EH (cell line): ENCODE data around the gene FBRSL1.
"Not testable (repeated sequence)": the region's sequence is repeated elsewhere in the genome, so short reads cannot be mapped to it uniquely, and the experiment has no call there.

ENCODE experiments used
- DNase-seq: peaks from one replicate; pipeline ENCODE4 v3.0.0-alpha.2; 2015; ENCODE audit warnings: low read depth

FBRSL1 gene

GRCh38 chr12:132453361-132454192, 36.4 kb upstream of the FBRSL1 start:
- DNase-seq, result peak; percentile 87

DNA sequence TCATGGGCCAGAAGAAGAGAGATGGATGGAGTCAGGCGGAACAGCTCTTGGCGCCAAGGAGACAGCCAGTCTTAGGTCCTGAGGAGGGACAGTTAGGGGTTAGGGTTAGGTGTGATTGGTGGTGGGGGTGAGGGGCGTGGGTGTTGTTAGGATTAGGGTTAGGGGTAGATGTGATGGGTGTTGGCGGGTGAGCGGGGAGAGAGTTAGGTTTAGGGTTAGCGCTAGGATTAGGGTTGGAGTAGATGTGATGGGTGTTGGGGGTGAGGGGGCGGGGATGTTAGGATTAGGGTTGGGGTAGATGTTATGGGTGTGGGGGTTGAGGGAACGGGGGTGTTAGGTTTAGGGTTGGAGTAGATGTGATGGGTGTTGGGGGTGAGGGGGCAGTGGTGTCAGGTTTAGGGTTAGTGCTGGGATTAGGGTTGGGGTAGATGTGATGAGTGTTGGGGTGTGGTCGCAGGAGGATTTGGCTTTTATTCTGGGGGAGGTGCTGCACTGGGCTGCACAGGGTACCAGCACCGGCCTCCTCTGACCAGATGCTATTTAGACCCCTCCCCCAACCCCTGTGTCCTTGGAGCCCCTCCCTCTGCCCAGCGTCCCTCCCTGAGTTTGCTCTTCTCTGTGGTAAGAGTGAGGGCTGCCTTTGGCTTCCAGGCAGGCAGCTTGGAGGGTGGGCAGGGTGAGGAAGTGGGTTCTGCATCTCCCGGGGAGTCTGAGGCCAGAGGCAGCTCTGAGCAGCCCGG, 35.6 kb upstream of the FBRSL1 start:
- DNase-seq, result no peak

DNA sequence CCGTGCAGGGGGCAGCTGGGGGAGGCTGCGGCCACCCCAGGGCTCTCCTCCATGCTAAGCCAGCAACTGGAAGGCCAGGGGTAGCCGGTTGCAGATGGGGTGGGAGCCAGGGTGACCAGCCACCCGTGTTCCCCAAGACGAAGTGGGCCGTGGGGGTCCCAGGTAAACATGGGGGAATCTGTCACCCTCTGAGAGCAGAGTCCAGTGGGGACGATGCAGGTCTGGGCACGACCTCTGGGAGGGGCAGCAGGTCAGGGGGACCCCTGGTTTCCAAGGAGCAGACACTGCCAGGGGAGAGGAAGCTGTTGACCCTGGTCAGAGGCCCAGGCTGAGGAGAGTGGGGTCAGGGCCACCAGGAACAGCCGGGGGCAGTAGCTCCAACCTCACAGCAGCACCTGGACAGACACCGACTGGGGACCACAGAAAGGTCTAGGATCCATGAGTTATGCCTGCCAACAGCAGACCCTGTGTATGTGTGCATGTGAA, 35.0 kb upstream of the FBRSL1 start:
- DNase-seq, result no peak

DNA sequence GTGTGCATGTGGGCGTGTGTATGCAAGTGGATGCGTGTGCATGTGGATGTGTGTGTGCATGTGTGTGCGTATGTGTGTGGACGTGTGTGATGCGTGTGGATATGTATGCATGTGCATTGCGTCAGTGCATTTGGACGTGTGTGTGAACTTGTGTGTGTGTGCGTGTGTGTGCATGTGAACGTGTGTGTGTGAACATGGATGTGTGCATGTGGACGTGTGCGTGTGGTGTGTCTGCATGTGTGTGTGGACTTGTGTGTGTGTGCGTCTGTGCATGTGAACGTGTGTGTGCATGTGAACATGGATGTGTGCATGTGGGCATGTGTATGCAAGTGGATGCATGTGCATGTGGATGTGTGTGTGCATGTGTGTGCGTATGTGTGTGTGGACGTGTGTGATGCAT, 34.4 kb upstream of the FBRSL1 start:
- no peak for DNase-seq

- DNase-seq, result no peak
Measured at GRCh38 chr12:132456186-132456943, 33.6 kb upstream of the FBRSL1 start.

GRCh38 chr12:132456944-132457495, 32.9 kb upstream of the FBRSL1 start:
- no peak for DNase-seq

GRCh38 chr12:132458441-132458840, 31.5 kb upstream of the FBRSL1 start:
- DNase-seq, result no peak

GRCh38 chr12:132458846-132459641, 30.9 kb upstream of the FBRSL1 start:
- DNase-seq, result no peak

GRCh38 chr12:132460571-132460970, 29.4 kb upstream of the FBRSL1 start:
- DNase-seq, result no peak

DNA sequence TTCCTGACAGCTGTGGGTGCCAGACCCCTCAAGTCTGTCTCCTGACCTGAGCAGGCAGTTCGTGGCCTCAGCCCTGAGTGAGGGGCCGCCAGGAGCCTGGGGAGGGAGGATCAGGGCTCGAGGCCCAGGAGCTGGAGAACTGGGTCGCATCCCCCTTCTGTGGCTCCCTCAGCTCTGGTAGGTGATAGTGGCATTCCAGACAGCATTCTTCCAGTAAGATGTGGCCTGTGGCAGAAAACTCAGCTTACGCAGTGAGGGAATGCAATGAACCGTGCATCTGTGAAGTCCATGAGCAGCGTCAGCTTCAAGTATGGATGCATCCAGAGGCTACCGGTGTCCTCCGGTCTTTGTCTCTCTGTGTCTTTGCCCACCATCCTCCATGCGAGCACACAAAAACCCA, 28.4 kb upstream of the FBRSL1 start:
- DNase-seq, result no peak

DNA sequence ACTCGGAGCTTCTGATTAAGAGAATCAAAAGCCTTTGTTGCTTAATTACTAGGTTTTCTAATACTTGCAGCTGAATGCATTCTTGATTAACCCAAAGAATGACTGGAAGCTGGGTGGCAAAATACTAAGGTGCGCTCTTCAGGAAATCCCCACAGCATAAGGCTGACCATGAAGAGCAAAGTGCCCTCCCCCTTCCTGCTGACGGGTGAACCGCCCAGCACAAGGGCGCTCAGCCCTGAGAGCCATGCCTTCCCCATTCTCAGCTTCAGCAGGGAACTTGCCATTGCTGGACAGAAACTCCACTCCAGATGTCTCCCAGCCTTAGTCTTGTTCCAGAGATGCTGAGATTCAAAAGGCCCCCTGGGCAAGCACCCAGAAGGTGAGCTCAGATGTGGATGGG, 27.2 kb upstream of the FBRSL1 start:
- no peak for DNase-seq

GRCh38 chr12:132463284-132463924, 26.5 kb upstream of the FBRSL1 start:
- DNase-seq, result not testable (repeated sequence)

DNA sequence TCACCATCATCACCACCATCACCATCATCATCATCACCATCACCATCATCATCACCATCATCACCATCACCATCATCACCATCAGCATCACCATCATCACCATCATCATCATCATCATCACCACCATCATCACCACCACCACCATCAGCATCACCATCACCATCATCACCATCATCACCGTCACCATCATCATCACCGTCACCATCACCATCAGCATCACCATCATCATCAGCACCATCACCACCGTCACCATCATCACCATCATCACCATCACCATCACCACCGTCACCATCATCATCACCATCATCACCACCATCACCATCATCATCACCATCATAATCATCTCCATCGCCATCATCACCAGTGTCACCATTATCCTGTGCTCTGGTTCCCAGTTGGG, 25.6 kb upstream of the FBRSL1 start:
- DNase-seq, result not testable (repeated sequence)

- DNase-seq, result no peak
Measured at GRCh38 chr12:132464820-132465219, 25.1 kb upstream of the FBRSL1 start.

DNA sequence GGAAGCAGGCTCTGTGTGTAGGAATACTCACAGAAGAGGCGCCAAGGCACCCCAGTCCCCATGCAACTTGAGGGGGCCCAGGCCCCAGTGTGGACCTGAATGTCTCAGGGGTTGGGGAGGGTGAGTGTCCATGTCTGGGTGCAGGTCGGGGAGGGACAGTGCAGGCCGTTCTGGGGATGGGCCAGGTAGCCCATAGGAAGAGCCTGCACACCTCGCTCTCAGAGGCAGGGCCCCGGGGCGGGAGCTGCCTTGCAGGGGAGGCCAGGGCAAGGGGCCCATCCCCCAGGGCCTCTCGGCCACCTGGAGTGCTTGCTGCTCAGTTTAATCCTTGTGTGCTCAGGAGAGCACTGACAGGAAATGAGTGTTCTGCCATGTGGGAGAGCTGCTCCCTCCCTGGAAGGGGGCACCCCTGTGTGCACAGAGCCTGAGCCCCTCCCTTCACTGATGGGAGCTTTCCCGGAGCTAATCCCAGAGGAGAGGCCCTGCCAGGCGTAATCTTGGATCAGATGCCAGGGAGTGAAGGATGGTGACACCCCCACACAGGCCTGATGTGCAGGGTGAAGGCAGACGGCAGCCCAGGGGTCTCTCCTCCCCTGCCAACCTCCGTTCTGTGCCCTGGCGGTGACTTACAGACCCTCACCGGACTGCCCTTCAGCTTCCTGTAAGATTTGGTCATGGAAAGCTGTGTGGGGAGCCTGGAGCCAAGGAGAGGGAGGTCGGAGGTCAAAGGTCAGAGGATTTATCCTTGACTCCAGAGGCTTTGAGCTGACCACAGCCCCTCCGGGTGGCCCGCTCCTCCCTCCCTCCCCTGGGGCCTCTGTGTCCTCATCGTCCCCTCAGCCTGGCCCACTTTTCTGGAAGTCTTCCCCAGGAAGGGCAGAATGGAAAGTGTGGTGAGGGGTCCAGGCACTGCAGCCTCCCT, 24.4 kb upstream of the FBRSL1 start:
- DNase-seq, result no peak

DNA sequence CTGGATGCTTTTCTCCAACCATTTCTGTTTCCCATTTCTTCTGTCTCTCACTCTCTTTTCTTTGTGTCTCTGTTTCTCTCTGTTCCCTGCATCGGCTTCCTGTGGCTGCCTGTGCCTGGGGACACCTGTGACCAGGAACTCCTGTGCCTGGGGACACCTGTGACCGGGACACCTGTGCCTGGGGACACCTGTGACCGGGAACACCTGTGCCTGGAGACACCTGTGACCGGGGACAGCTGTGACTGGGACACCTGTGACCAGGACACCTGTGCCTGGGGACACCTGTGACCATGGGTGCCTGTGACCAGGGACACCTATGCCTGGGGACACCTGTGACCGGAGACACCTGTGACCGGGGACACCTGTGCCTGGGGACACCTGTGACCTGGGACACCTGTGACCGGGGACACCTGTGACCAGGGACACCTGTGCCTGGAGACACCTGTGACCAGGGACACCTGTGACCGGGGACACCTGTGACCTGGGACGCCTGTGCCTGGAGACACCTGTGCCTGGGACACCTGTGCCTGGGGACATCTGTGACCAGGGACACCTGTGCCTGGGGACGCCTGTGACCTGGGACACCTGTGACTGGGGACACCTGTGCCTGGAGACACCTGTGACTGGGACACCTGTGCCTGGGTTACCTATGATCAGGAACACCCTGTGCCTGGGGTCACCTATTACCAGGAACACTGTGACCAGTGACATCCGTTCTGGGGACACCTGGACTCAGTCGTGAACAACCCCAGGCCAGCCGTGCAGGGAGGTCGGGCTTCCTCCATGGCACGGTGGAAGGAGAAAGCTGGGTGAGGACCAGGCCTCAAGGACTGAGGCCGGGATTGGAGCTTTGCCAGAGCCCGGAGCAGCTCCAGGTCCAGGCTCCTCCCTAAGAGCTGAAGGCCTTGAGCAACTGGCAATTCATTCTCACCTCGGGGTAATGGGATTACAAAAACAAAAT, 23.4 kb upstream of the FBRSL1 start:
- no peak for DNase-seq

DNA sequence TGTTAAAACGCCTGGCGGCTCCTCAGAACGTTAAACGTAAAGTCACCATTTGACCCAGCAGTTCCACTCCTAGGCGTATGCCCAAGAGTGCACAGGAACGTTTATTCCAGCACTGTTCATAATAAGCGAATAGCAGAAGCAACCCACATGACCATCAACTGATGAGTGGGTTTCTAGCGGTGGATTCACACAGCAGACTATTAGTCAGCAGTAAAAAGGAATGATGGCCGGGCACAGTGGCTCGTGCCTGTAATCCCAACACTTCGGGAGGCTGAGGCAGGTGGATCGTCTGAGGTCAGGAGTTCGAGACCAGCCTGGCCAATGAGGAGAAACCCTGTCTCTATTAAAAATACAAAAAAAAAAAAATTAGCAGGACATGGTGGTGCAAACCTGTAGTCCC, 22.4 kb upstream of the FBRSL1 start:
- DNase-seq, result no peak

GRCh38 chr12:132469423-132469822, 20.5 kb upstream of the FBRSL1 start:
- DNase-seq, result no peak

DNA sequence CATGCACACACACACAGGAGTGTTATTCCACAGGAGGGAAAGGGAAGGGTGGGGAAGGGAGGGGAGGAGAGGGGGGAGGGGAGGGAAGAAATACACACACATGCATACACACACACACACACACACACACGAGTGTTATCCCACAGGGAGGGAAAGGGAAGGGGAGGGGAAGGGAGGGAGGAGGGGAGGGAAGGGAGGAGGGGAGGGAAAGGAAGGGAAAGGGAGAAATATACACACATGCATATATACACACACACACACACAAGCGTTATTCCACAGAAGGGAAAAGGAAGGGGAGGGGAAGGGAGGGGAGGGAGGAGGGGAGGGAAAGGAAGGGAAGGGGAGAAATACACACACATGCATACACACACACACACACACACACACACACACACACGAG, 19.6 kb upstream of the FBRSL1 start:
- no peak for DNase-seq
